Measurements from ENCODE around the gene NUAK1.
"Not testable (repeated sequence)": the region's sequence is repeated elsewhere in the genome, so short reads cannot be mapped to it uniquely, and the experiment has no call there.

The NUAK1 gene

GRCh38 chr12:106031761-106032622 is 106.8 kb downstream of the NUAK1 start:
- no peak for DNase-seq (ENCODE audit: low read depth)

GRCh38 chr12:106030210-106031071 is 108.3 kb downstream of the NUAK1 start:
- DNase-seq (ENCODE audit: low read depth) = no peak

- no peak for DNase-seq (ENCODE audit: low read depth)
Measured at GRCh38 chr12:106029532-106029931, 109.2 kb downstream of the NUAK1 start.

GRCh38 chr12:106027911-106028310 is 110.8 kb downstream of the NUAK1 start:
- no peak for DNase-seq (ENCODE audit: low read depth)

GRCh38 chr12:106027286-106027685 is 111.5 kb downstream of the NUAK1 start:
- DNase-seq (ENCODE audit: low read depth) = no peak

GRCh38 chr12:106025129-106025528 is 113.6 kb downstream of the NUAK1 start:
- no peak for DNase-seq (ENCODE audit: low read depth)

- no peak for DNase-seq (ENCODE audit: low read depth)
Measured at GRCh38 chr12:106023039-106023438, 115.7 kb downstream of the NUAK1 start.

GRCh38 chr12:106022568-106023012 is 116.2 kb downstream of the NUAK1 start:
- no peak for DNase-seq (ENCODE audit: low read depth)

- DNase-seq (ENCODE audit: low read depth) = no peak
Measured at GRCh38 chr12:106021516-106021915, 117.2 kb downstream of the NUAK1 start.

GRCh38 chr12:106020736-106021135 is 118.0 kb downstream of the NUAK1 start:
- DNase-seq (ENCODE audit: low read depth) = no peak

- DNase-seq (ENCODE audit: low read depth) = no peak
Measured at GRCh38 chr12:106019144-106019543, 119.6 kb downstream of the NUAK1 start.

GRCh38 chr12:106018286-106018685 is 120.5 kb downstream of the NUAK1 start:
- DNase-seq (ENCODE audit: low read depth) = no peak

GRCh38 chr12:106016601-106017278 is 122.0 kb downstream of the NUAK1 start:
- not testable (repeated sequence) for DNase-seq (ENCODE audit: low read depth)

GRCh38 chr12:106015646-106016045 is 123.1 kb downstream of the NUAK1 start:
- DNase-seq (ENCODE audit: low read depth) = no peak

- DNase-seq (ENCODE audit: low read depth) = no peak
Measured at GRCh38 chr12:106013941-106014340, 124.8 kb downstream of the NUAK1 start.

All from activated T-cell treated with anti-CD3 and anti-CD28 coated beads for 1 hour (primary cell).